B cell (primary cell): ENCODE measurements around the gene INPP5B.

Source experiments
- CTCF ChIP-seq: fragments of 200-600 bp; IDR thresholded peaks from one replicate; pipeline ENCODE4 v1.8.0; 2022; ENCODE audit warnings: antibody characterized with exemption, mild to moderate bottlenecking
- EZH2 ChIP-seq: IDR thresholded peaks from 2 replicates; pipeline ENCODE4 v1.6.1; 2012; ENCODE audit warnings: borderline replicate concordance, low read depth, mild to moderate bottlenecking, moderate library complexity, low read length; ENCODE audit not compliant: insufficient read depth, poor library complexity, severe bottlenecking

GRCh38 chr1:37831109-37831508 is 115.7 kb downstream of the INPP5B start:
- TF ChIP-seq CTCF, result no peak
- TF ChIP-seq EZH2, result no peak
